ENCODE measurements around the gene MITF. TPM values are rescaled to one million over a fixed set of nuclear protein-coding genes. Genes with fewer than 3 reads are reported as not detected.

Gene MITF
- polyA plus RNA-seq, 1 experiment = 30.9 TPM

- DNase-seq (ENCODE audit: low read depth) = no peak
- no peaks in the 10 kb centered on the region for H3K36me3 ChIP-seq (ENCODE audit: control insufficient read depth, insufficient read depth, low read length)
- no peak overlapping the region for H3K4me3 ChIP-seq (ENCODE audit: low read depth, low read length)
- ChIA-PET POLR2A (no interaction called here), CTCF (no interaction called here)
- no peak for TF ChIP-seq CTCF (IDR thresholded peaks at IDR 0.05; ENCODE audit: insufficient read depth, low read depth, low read length)
- no peaks in the 10 kb centered on the region for H3K27me3 ChIP-seq (ENCODE audit: control insufficient read depth, insufficient read depth, low read length)
Measured at GRCh38 chr3:69768438-69768837, 29.2 kb downstream of the MITF start.

DNA sequence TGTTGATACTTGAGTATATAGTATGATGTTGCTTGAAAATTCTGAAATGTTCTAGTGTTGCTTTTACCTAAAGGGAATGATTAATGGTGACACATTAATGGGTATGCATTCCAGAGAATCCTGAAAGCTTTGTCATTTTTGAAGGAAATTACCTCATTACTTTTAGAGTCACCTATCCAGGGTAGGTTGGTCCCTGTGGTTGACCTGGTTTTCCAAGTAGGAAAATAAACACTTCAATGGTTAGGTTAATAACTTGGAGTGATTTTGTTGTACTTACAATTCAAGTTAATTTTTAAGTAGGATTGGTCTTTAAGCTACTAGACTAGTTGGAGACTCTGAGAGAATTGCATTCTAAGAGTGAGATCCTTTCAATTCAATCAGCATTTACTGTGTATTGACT, 31.0 kb downstream of the MITF start:
- H3K36me3 ChIP-seq (ENCODE audit: control insufficient read depth, insufficient read depth, low read length) = no peaks in the 10 kb centered on the region
- POLR2A ChIA-PET = no interaction called here
- DNase-seq (ENCODE audit: low read depth) = no peak
- no peak for TF ChIP-seq CTCF (IDR thresholded peaks at IDR 0.05; ENCODE audit: insufficient read depth, low read depth, low read length)
- CTCF ChIA-PET = interaction anchor here (1.0 to 2.0 kb wide), 3 partner anchors 10 to 21 kb away, joined by 3 to 6 read pairs (median 3); no protein-coding TSS in a partner anchor
- H3K4me3 ChIP-seq (ENCODE audit: low read depth, low read length) = no peak overlapping the region
- H3K27me3 ChIP-seq (ENCODE audit: control insufficient read depth, insufficient read depth, low read length) = no peaks in the 10 kb centered on the region

- Histone ChIP-seq H3K36me3 (ENCODE audit: control insufficient read depth, insufficient read depth, low read length) (no peaks in the 10 kb centered on the region), H3K4me3 (ENCODE audit: low read depth, low read length) (no peak overlapping the region), H3K27me3 (ENCODE audit: control insufficient read depth, insufficient read depth, low read length) (no peaks in the 10 kb centered on the region)
- DNase-seq (ENCODE audit: low read depth) = no peak
- POLR2A ChIA-PET = interaction anchor here (0.6 to 0.8 kb wide), 3 partner anchors 9 to 96 kb away, joined by 3 to 4 read pairs (median 4); no protein-coding TSS in a partner anchor
- CTCF ChIA-PET = interaction anchor here (0.7 to 2.0 kb wide), 5 partner anchors 9 to 53 kb away, joined by 3 to 6 read pairs (median 3); no protein-coding TSS in a partner anchor
- TF ChIP-seq CTCF (IDR thresholded peaks at IDR 0.05; ENCODE audit: insufficient read depth, low read depth, low read length) = no peak
Measured at GRCh38 chr3:69770976-69771634, 31.8 kb downstream of the MITF start.

DNA sequence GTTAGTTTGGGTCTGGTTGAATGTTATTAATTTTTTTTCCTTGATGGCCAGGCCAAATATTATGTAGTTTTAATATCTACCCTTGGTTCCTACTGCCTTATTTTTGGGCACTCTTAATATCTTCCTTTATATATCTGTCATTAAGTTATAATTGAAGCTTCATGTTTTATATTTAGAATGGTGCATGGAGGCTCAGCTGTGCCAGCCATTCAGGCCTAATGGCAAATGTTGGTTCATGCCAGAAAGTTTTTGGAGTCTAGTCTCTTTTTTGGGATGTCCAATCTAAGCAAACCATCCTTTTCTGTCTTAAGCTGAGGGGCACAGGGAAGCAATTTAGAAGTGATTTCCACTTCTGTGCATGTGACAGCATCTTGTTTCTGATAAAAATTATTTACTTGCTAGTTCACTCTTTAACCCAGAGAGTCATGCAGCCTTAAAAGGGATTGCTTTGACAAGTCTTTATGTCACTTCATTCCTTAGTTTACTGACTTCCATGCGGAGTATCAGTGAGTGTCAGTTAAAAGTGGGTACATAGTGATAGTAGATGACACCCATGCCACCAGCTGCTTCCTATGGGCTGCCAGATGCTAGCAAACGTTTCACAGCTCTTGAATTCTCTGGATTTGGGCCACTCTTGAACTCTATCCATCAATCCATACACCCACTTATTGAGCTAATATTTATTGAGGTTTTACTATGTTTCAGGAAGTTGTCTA, 33.0 kb downstream of the MITF start:
- Histone ChIP-seq H3K27me3 (ENCODE audit: control insufficient read depth, insufficient read depth, low read length) (no peaks in the 10 kb centered on the region), H3K36me3 (ENCODE audit: control insufficient read depth, insufficient read depth, low read length) (no peaks in the 10 kb centered on the region), H3K4me3 (ENCODE audit: low read depth, low read length) (no peak overlapping the region)
- no peak for TF ChIP-seq CTCF (IDR thresholded peaks at IDR 0.05; ENCODE audit: insufficient read depth, low read depth, low read length)
- no peak for DNase-seq (ENCODE audit: low read depth)
- ChIA-PET CTCF (interaction anchor here (0.7 to 2.0 kb wide), 3 partner anchors 14 to 52 kb away, joined by 3 to 6 read pairs (median 3); no protein-coding TSS in a partner anchor), POLR2A (no interaction called here)

DNA sequence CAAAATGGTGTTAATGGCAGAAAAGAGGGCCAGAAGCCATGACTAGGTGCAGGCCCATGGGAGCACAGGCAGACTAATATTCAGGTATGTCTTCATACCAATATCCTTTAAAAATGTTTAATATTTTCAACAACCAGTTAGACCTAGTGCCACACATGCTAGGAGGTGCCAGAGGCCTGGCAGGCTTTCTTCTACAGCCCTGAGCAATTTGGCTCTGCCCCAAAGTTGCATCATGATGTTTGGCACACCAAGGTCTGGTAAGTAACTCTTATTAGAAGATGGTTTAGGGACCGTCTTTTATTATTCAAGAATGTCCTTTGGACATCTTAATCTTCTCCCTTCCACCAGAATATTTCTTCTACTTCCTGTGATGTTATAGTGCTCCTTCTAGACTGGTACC, 34.8 kb downstream of the MITF start:
- ChIA-PET POLR2A (no interaction called here), CTCF (interaction anchor here (0.7 kb wide), 1 partner anchor 8 kb away, joined by 3 read pairs; no protein-coding TSS in a partner anchor)
- Histone ChIP-seq H3K4me3 (ENCODE audit: low read depth, low read length) (no peak overlapping the region), H3K36me3 (ENCODE audit: control insufficient read depth, insufficient read depth, low read length) (no peaks in the 10 kb centered on the region), H3K27me3 (ENCODE audit: control insufficient read depth, insufficient read depth, low read length) (no peaks in the 10 kb centered on the region)
- DNase-seq (ENCODE audit: low read depth) = no peak
- TF ChIP-seq CTCF (IDR thresholded peaks at IDR 0.05; ENCODE audit: insufficient read depth, low read depth, low read length) = no peak
